ENCODE measurements around the gene RPS2. TPM values are rescaled to one million over a fixed set of nuclear protein-coding genes. Genes with fewer than 3 reads are reported as not detected.

The RPS2 gene
- total and polyA plus RNA-seq, 2 donors (not counting 1 experiment from before 2014, with no cell fraction given), result 3,261 to 6,138 TPM

DNA sequence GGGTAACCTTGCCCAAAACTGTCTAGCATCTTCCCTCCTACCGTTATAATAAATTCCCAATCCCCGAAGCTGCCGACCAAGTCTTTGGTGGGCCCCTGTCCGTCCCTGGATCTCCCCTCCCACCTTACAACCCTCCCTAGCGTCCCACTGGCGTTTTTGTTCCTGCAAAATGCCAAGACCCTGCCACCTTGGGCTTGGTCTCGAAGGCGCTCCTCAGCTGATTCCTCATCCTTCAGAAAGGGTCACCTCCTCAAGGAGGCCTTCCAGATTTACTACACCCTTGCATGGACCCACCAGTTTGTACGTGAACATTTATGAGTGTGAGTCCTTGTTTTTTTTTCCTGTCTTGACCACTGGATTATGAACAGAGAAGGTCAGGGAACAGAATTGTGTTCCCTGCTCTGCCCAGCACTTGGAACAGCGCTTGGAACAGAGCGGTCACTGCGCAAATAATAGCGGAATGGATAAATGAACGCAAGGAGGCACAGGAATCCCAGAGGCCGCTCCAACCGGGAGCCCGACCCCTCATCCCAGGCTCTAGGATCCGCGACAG, 18.4 kb upstream of the RPS2 start:
- Mint-ChIP-seq H3K27me3 (peaks cover 6% of the 10 kb centered on the region), H3K27ac (peak overlapping the region; percentile 46), H3K9me3 (ENCODE audit: insufficient read depth) (no peaks in the 10 kb centered on the region), H3K4me1 (peaks cover 22% of the 10 kb centered on the region), H3K4me3 (peak overlapping the region; percentile 88)
- POLR2A ChIA-PET, result interaction anchor here (0.6 to 3.5 kb wide), 4 partner anchors 9 to 1254 kb away, joined by 4 to 15 read pairs (median 6); partner anchors contain the start of genes RPS2 and TBL3
- DNase-seq (no peak), ATAC-seq (ENCODE audit: low read depth) (no peak)
- no peak overlapping the region for H3K27ac ChIP-seq (ENCODE audit: low read length in 2 of 2)
- 20% methylated on average over 16 of the region's 19 CpGs for WGBS (ENCODE audit: insufficient coverage)
- H3K9ac ChIP-seq (ENCODE audit: low read length), result peak overlapping the region; percentile 76
- H3K4me1 ChIP-seq (ENCODE audit: control insufficient read depth in 2 of 2, insufficient read depth in 2 of 2, low read length in 2 of 2), result peaks cover 16 to 35% of the 10 kb centered on the region in 2 donors
- H3K4me3 ChIP-seq (ENCODE audit: control extremely low read depth in 1 of 5, extremely low read depth in 1 of 5, insufficient read depth in 1 of 5, low read depth in 2 of 5, low read length in 4 of 5), result peak overlapping the region in 4 of 5 experiments; percentile 57 to 78 (median 64)
- H3K9me3 ChIP-seq (ENCODE audit: control extremely low read depth in 1 of 3, control insufficient read depth in 2 of 3, insufficient read depth in 1 of 3, low read length in 2 of 3), result peaks cover 0 to 4% (median 0%) of the 10 kb centered on the region in 3 donors
- CTCF ChIA-PET, result interaction anchor here (0.9 to 1.4 kb wide), 2 partner anchors 11 to 157 kb away, joined by 4 to 6 read pairs; partner anchors contain the start of gene TBL3
- H3K79me2 ChIP-seq (ENCODE audit: control insufficient read depth, insufficient read depth, low read length), result no peaks in the 10 kb centered on the region
- peaks cover 0 to 15% of the 10 kb centered on the region in 2 experiments for H3K36me3 ChIP-seq (replicated peaks in 1 of 2; ENCODE audit: control extremely low read depth in 1 of 2, control insufficient read depth in 1 of 2, extremely low read depth in 1 of 2, insufficient read depth in 2 of 2, low read length in 1 of 2)
- peak overlapping the region; percentile 88 for H2AFZ ChIP-seq (ENCODE audit: insufficient read depth, low read depth, low read length, poor library complexity, severe bottlenecking)
- H4K20me1 ChIP-seq (ENCODE audit: control insufficient read depth, insufficient read depth, low read length, poor library complexity, severe bottlenecking), result no peaks in the 10 kb centered on the region
- peak overlapping the region; percentile 98 for H3K4me2 ChIP-seq (replicated peaks; ENCODE audit: low read depth, low read length, poor library complexity, severe bottlenecking)
- TF ChIP-seq EZH2 (IDR thresholded peaks at IDR 0.05; ENCODE audit: borderline replicate concordance, insufficient read depth, low read depth, low read length, poor library complexity, severe bottlenecking) (no peak), CTCF (IDR thresholded peaks at IDR 0.05) (no peak)
- intact Hi-C loops (cut with micrococcal nuclease), result loop anchor here (1.0 kb wide), 2 partner anchors 8 to 11 kb away; partner anchors contain the start of gene TBL3
- peaks cover 0 to 45% (median 19%) of the 10 kb centered on the region in 4 experiments for H3K27me3 ChIP-seq (replicated peaks in 1 of 4; ENCODE audit: control extremely low read depth in 1 of 4, control insufficient read depth in 3 of 4, insufficient read depth in 4 of 4, low read length in 3 of 4)

- 55% methylated on average over 4 of the region's 5 CpGs for WGBS (ENCODE audit: insufficient coverage)
- POLR2A ChIA-PET, result interaction anchor here (0.6 to 3.5 kb wide), 5 partner anchors 10 to 168 kb away, joined by 3 to 15 read pairs (median 6); partner anchors contain the start of genes RPS2 and TBL3
- peak overlapping the region; percentile 49 for H3K4me3 Mint-ChIP-seq
Measured at GRCh38 chr16:1982013-1982433, 17.4 kb upstream of the RPS2 start.

More at GRCh38 chr16:1982013-1982433, 17.4 kb upstream of the RPS2 start:
- CTCF ChIA-PET, result interaction anchor here (0.9 to 1.0 kb wide), 3 partner anchors 22 to 173 kb away, joined by 3 to 6 read pairs (median 3); no protein-coding TSS in a partner anchor
- Histone ChIP-seq H3K79me2 (ENCODE audit: control insufficient read depth, insufficient read depth, low read length) (no peaks in the 10 kb centered on the region), H2AFZ (ENCODE audit: insufficient read depth, low read depth, low read length, poor library complexity, severe bottlenecking) (no peak overlapping the region), H3K4me1 (ENCODE audit: control insufficient read depth in 2 of 2, insufficient read depth in 2 of 2, low read length in 2 of 2) (peaks cover 16 to 35% of the 10 kb centered on the region in 2 donors), H4K20me1 (ENCODE audit: control insufficient read depth, insufficient read depth, low read length, poor library complexity, severe bottlenecking) (peaks cover 3% of the 10 kb centered on the region), H3K9ac (ENCODE audit: low read length) (no peak overlapping the region), H3K27me3 (replicated peaks in 1 of 4; ENCODE audit: control extremely low read depth in 1 of 4, control insufficient read depth in 3 of 4, insufficient read depth in 4 of 4, low read length in 3 of 4) (peaks cover 0 to 53% (median 19%) of the 10 kb centered on the region in 4 experiments), H3K9me3 (ENCODE audit: control extremely low read depth in 1 of 3, control insufficient read depth in 2 of 3, insufficient read depth in 1 of 3, low read length in 2 of 3) (peaks cover 0 to 4% (median 0%) of the 10 kb centered on the region in 3 donors), H3K36me3 (replicated peaks in 1 of 2; ENCODE audit: control extremely low read depth in 1 of 2, control insufficient read depth in 1 of 2, extremely low read depth in 1 of 2, insufficient read depth in 2 of 2, low read length in 1 of 2) (peaks cover 0 to 23% of the 10 kb centered on the region in 2 experiments), H3K27ac (ENCODE audit: low read length in 2 of 2) (no peak overlapping the region), H3K4me3 (ENCODE audit: control extremely low read depth in 1 of 5, extremely low read depth in 1 of 5, insufficient read depth in 1 of 5, low read depth in 2 of 5, low read length in 4 of 5) (no peak overlapping the region), H3K4me2 (replicated peaks; ENCODE audit: low read depth, low read length, poor library complexity, severe bottlenecking) (no peak overlapping the region)
- TF ChIP-seq EZH2 (IDR thresholded peaks at IDR 0.05; ENCODE audit: borderline replicate concordance, insufficient read depth, low read depth, low read length, poor library complexity, severe bottlenecking) (no peak), CTCF (IDR thresholded peaks at IDR 0.05) (no peak)
- ATAC-seq (ENCODE audit: low read depth) (no peak), DNase-seq (no peak)
- no peaks in the 10 kb centered on the region for H3K9me3 Mint-ChIP-seq (ENCODE audit: insufficient read depth)
- peaks cover 6% of the 10 kb centered on the region for H3K27me3 Mint-ChIP-seq
- H3K27ac Mint-ChIP-seq, result peak overlapping the region; percentile 56
- intact Hi-C loops (cut with micrococcal nuclease), result no loop called here
- peaks cover 22% of the 10 kb centered on the region for H3K4me1 Mint-ChIP-seq
